Trophoblast cell (in vitro differentiated cells and primary cell): ENCODE results near the gene IRS1.

Experiments used
- DNase-seq, 2 donors: peaks; one replicate each; pipeline ENCODE4 v3.0.0-alpha.2; 2016
- H2AFZ ChIP-seq: 2 replicates; pipeline ENCODE4 v1.6.1; 2013; ENCODE audit warnings: low read length, moderate library complexity, mild to moderate bottlenecking; ENCODE audit not compliant: insufficient read depth, poor library complexity
- H2AK5ac ChIP-seq: 2 replicates; pipeline ENCODE4 v1.6.1; 2013; ENCODE audit warnings: mild to moderate bottlenecking, low read length
- H2BK120ac ChIP-seq: 2 replicates; pipeline ENCODE4 v1.6.1; 2013; ENCODE audit warnings: low read length, mild to moderate bottlenecking, moderate library complexity; ENCODE audit not compliant: insufficient read depth, poor library complexity
- H2BK12ac ChIP-seq: 2 replicates; pipeline ENCODE4 v1.6.1; 2013; ENCODE audit warnings: mild to moderate bottlenecking, low read length, moderate library complexity
- H2BK5ac ChIP-seq: 2 replicates; pipeline ENCODE4 v1.6.1; 2013; ENCODE audit warnings: low read length, low read depth, moderate library complexity, mild to moderate bottlenecking; ENCODE audit not compliant: poor library complexity
- H3K14ac ChIP-seq: 2 replicates; pipeline ENCODE4 v1.6.1; 2013; ENCODE audit warnings: mild to moderate bottlenecking, low read length
- H3K18ac ChIP-seq: 2 replicates; pipeline ENCODE4 v1.6.1; 2013; ENCODE audit warnings: mild to moderate bottlenecking, low read length
- H3K23ac ChIP-seq: 2 replicates; pipeline ENCODE4 v1.6.1; 2013; ENCODE audit warnings: low read length
- H3K27ac ChIP-seq: 2 replicates; pipeline ENCODE4 v1.5.1; 2013; ENCODE audit warnings: low read depth, mild to moderate bottlenecking, inconsistent platforms, low read length, moderate library complexity
- H3K27me3 ChIP-seq: 2 replicates; pipeline ENCODE4 v1.6.1; 2013; ENCODE audit warnings: inconsistent platforms, mild to moderate bottlenecking, low read length, moderate library complexity; ENCODE audit not compliant: insufficient read depth
- H3K36me3 ChIP-seq, 2 experiments: 1 replicate in 1 of 2; 2 replicates in 1 of 2; pipeline ENCODE4 v1.6.1; 2013; ENCODE audit warnings: low read length in 2 of 2, mild to moderate bottlenecking in 2 of 2, moderate library complexity in 1 of 2; ENCODE audit not compliant: insufficient read depth in 2 of 2, control insufficient read depth in 1 of 2
- H3K4ac ChIP-seq: 2 replicates; pipeline ENCODE4 v1.6.1; 2013; ENCODE audit warnings: low read depth, mild to moderate bottlenecking, low read length, moderate library complexity
- H3K4me1 ChIP-seq, 2 experiments: 1 replicate in 1 of 2; 2 replicates in 1 of 2; pipeline ENCODE4 v1.6.1; 2013; ENCODE audit warnings: low read length in 2 of 2, mild to moderate bottlenecking in 2 of 2, moderate library complexity in 1 of 2; ENCODE audit not compliant: insufficient read depth in 2 of 2, control insufficient read depth in 1 of 2
- H3K4me2 ChIP-seq: 2 replicates; pipeline ENCODE4 v1.6.1; 2013; ENCODE audit warnings: inconsistent platforms, mild to moderate bottlenecking, low read length, moderate library complexity
- H3K4me3 ChIP-seq: 2 replicates; pipeline ENCODE4 v1.5.1; 2013; ENCODE audit warnings: mild to moderate bottlenecking, low read depth, low read length, inconsistent platforms
- H3K79me1 ChIP-seq: one replicate; pipeline ENCODE4 v1.6.1; 2013; ENCODE audit warnings: low read length
- H3K79me2 ChIP-seq: 2 replicates; pipeline ENCODE4 v1.6.1; 2013; ENCODE audit warnings: low read length, mild to moderate bottlenecking; ENCODE audit not compliant: control insufficient read depth, insufficient read depth, poor library complexity
- H3K9ac ChIP-seq: 2 replicates; pipeline ENCODE4 v1.6.1; 2013; ENCODE audit warnings: mild to moderate bottlenecking, low read length
- H3K9me3 ChIP-seq: 2 replicates; pipeline ENCODE4 v1.6.1; 2013; ENCODE audit warnings: low read depth, mild to moderate bottlenecking, control low read depth, inconsistent platforms, low read length; ENCODE audit not compliant: insufficient read depth
- H4K12ac ChIP-seq: 2 replicates; pipeline ENCODE4 v1.6.1; 2013; ENCODE audit warnings: low read depth, mild to moderate bottlenecking, low read length, moderate library complexity
- H4K8ac ChIP-seq: 2 replicates; pipeline ENCODE4 v1.6.1; 2013; ENCODE audit warnings: low read depth, mild to moderate bottlenecking, low read length, moderate library complexity
- H4K91ac ChIP-seq: one replicate; pipeline ENCODE4 v1.6.1; 2013; ENCODE audit warnings: low read depth, mild to moderate bottlenecking, low read length, moderate library complexity
- WGBS: extraction: QIAGEN DNeasy Blood & Tissue Kit; methylation state at CpG from one replicate; pipeline ENCODE4 v1.1.7; 2013; ENCODE audit warnings: missing lambda C conversion rate; ENCODE audit not compliant: insufficient read length, insufficient coverage; ENCODE audit errors: extremely low coverage; 5-methylcytosine and 5-hydroxymethylcytosine counted together

Gene IRS1

GRCh38 chr2:226705965-226706364 lies 93.7 kb downstream of the IRS1 start:
- Histone ChIP-seq H3K9ac (no peak overlapping the region), H2BK120ac (no peak overlapping the region), H2AK5ac (no peak overlapping the region), H3K79me2 (no peaks in the 10 kb centered on the region), H3K27me3 (no peaks in the 10 kb centered on the region), H3K79me1 (no peaks in the 10 kb centered on the region), H3K27ac (no peak overlapping the region), H3K4ac (no peak overlapping the region), H2BK12ac (no peak overlapping the region), H3K18ac (no peak overlapping the region), H3K4me2 (no peak overlapping the region), H4K12ac (no peak overlapping the region), H4K8ac (no peak overlapping the region), H3K4me1 (peaks cover 0 to 2% of the 10 kb centered on the region in 2 experiments), H4K91ac (no peak overlapping the region), H2AFZ (no peak overlapping the region), H2BK5ac (no peak overlapping the region), H3K36me3 (no peaks in the 10 kb centered on the region), H3K9me3 (no peaks in the 10 kb centered on the region), H3K23ac (no peak overlapping the region), H3K4me3 (no peak overlapping the region), H3K14ac (no peak overlapping the region)
- no peak for DNase-seq
- no CpG with 5 or more reads among the region's 3 CpGs for WGBS

- Histone ChIP-seq H3K9me3 (no peaks in the 10 kb centered on the region), H4K8ac (no peak overlapping the region), H4K91ac (no peak overlapping the region), H3K79me1 (no peaks in the 10 kb centered on the region), H4K12ac (no peak overlapping the region), H3K9ac (no peak overlapping the region), H2AK5ac (no peak overlapping the region), H3K14ac (no peak overlapping the region), H2BK12ac (no peak overlapping the region), H3K4ac (no peak overlapping the region), H3K27me3 (no peaks in the 10 kb centered on the region), H3K4me2 (no peak overlapping the region), H2BK120ac (no peak overlapping the region), H2BK5ac (no peak overlapping the region), H3K36me3 (no peaks in the 10 kb centered on the region), H3K23ac (no peak overlapping the region), H3K18ac (no peak overlapping the region), H3K4me1 (peaks cover 0 to 2% of the 10 kb centered on the region in 2 experiments), H3K4me3 (no peak overlapping the region), H3K27ac (no peak overlapping the region), H2AFZ (no peak overlapping the region), H3K79me2 (no peaks in the 10 kb centered on the region)
- WGBS = no CpG with 5 or more reads among the region's 8 CpGs
- DNase-seq = no peak
Observed at GRCh38 chr2:226705133-226705886, 94.3 kb downstream of the IRS1 start.

DNA sequence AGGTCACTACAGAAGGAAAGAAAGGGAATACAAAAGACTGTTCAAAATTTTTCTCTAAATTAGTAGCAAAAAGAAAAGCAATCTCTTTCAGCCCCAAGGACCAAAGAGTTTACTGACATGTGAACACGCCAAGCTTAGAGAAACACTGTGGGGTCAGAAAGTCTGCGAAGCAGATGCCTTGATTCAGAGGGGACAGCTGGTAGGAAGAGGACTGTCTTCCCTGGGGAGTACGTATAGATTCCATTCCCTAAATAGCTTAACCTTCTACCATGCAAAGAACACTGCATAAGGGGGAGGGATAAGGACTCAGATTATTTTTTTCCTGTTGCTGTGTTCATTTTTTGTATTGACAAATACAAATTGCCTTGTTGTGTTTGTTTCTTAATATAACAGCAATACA lies 96.1 kb downstream of the IRS1 start:
- Histone ChIP-seq H2BK12ac (no peak overlapping the region), H2AFZ (no peak overlapping the region), H3K4me2 (no peak overlapping the region), H3K79me1 (no peaks in the 10 kb centered on the region), H3K14ac (no peak overlapping the region), H2BK5ac (no peak overlapping the region), H3K23ac (no peak overlapping the region), H4K12ac (no peak overlapping the region), H4K8ac (no peak overlapping the region), H3K27me3 (no peaks in the 10 kb centered on the region), H3K4me3 (no peak overlapping the region), H3K18ac (no peak overlapping the region), H4K91ac (no peak overlapping the region), H3K36me3 (no peaks in the 10 kb centered on the region), H3K9ac (no peak overlapping the region), H3K79me2 (no peaks in the 10 kb centered on the region), H3K27ac (no peak overlapping the region), H3K4me1 (peaks cover 0 to 2% of the 10 kb centered on the region in 2 experiments), H3K9me3 (no peaks in the 10 kb centered on the region), H3K4ac (no peak overlapping the region), H2BK120ac (no peak overlapping the region), H2AK5ac (no peak overlapping the region)
- no peak for DNase-seq
- WGBS = no CpG with 5 or more reads among the region's 3 CpGs

DNA sequence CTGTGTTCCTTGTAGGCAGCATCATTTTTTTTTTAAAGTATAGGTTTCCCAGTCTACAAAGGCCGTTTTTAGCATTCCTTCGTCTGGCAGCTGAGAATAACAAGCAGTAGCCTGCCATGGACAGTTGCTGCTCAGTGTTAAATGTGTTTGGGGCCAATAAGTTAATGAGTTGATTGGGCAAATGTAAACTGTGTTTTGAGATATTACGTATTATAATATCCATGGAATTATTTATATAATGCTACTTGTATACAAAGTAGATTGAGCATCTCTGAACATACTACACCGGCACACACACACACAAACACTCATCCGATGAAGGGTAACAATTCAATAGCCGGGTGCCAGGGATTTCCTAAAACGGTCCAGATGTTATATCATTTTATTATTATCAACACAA lies 97.2 kb downstream of the IRS1 start:
- no peak overlapping the region for H2BK5ac ChIP-seq
- no peaks in the 10 kb centered on the region for H3K9me3 ChIP-seq
- no CpG with 5 or more reads among the region's 7 CpGs for WGBS
- no peaks in the 10 kb centered on the region for H3K79me1 ChIP-seq
- H3K36me3 ChIP-seq = no peaks in the 10 kb centered on the region
- no peak overlapping the region for H3K27ac ChIP-seq
- H3K27me3 ChIP-seq = no peaks in the 10 kb centered on the region
- H2BK12ac ChIP-seq = no peak overlapping the region
- no peak overlapping the region for H3K14ac ChIP-seq
- no peak overlapping the region for H4K8ac ChIP-seq
- H2AK5ac ChIP-seq = no peak overlapping the region
- H4K91ac ChIP-seq = no peak overlapping the region
- H3K9ac ChIP-seq = no peak overlapping the region
- no peak overlapping the region for H2AFZ ChIP-seq
- H3K4me1 ChIP-seq = peaks cover 0 to 2% of the 10 kb centered on the region in 2 experiments
- no peak overlapping the region for H3K4me3 ChIP-seq
- H3K4ac ChIP-seq = no peak overlapping the region
- H3K79me2 ChIP-seq = no peaks in the 10 kb centered on the region
- H3K4me2 ChIP-seq = no peak overlapping the region
- no peak overlapping the region for H4K12ac ChIP-seq
- H2BK120ac ChIP-seq = no peak overlapping the region
- H3K18ac ChIP-seq = no peak overlapping the region
- H3K23ac ChIP-seq = no peak overlapping the region
- no peak for DNase-seq
